Fibroblast of skin of abdomen (primary cell): Measurements from ENCODE around the gene INPP5A.

Experiments
- DNase-seq: peaks from one replicate; pipeline ENCODE4 v3.0.0-alpha.2; 2013

The INPP5A gene

DNA sequence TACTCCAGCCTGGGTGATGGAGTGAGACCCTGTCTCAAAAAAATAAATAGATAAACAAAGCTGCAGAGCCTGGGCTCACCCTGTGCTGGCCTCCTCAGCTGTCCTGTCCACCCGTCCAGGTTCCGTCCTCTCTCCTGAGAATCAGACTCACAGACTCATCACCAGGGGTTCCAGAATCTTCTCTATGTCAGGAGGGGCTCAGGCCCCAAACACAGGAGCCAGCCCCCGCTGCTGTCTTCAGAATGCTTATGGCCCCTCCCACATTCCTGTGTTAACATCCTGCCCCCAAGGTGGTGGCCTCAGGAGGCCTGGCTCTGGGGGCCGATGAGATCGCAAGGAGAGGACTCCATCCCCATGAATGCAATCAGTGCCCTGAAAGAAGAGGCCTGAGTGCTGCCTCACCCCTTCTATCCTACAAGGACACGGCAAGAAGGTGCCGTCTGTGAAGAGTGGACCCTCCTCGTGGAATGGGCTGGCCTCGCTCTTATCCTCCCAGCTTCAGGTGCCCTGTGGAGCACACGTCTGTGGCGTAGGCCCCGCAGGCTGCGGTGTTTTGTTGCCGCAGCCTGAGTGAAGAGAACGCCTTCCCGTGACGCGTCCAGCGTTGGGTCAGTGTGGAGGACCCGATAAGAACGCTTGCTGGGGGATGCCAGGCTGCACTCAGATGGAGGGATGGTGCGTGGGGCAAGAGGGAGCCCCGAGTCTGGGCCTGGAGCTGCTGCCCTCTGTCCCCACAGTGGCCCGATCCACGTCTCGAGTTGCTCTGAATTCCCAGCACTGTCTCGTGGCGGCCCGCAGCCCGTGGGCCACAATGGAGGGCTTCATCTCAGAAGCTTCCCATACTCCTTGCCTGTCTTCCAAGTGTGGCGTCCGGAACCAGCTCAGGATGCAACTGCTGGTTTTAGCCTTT is 77.1 kb downstream of the INPP5A start:
- DNase-seq = no peak

DNA sequence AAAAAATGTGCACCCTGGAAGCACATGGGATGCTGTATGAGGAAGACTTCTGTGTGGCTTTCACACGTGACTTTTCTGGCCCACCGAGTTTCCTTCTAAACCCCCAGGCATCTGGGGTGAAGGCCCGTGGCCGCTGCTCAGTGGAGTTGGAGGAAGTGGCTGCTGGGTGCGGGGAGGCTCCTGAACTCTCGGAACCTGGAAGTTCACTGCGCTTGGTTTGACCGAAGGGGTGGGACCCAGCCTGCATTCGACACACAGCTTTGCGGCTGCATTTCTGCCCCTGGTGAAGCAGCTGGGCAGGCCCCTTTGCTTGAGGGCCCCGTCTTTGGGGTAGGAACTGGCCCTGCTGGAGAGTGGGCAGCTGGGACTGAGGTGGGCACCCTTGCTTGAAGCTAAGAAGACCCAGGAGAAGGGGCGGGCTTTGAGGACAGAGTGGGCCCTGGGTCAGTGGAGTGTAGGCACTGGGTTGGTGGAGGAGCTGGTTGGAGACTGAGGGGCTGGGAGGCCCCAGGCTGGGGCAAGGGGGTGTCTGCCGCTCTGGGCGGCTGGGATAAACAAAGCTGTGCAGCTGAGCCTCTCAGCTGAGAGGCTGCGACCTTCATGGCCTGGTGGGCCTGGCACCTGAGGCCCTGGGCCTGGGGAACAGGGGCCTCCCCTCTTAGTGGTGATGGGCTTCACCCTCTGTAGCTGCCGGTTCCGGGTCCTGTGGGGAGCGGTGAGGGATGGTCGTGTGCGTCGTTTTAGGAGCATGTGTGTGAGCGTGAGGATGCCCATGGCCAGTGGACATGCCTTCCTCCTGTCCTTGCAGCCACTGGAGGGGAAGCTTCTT is 78.0 kb downstream of the INPP5A start:
- DNase-seq = no peak

DNA sequence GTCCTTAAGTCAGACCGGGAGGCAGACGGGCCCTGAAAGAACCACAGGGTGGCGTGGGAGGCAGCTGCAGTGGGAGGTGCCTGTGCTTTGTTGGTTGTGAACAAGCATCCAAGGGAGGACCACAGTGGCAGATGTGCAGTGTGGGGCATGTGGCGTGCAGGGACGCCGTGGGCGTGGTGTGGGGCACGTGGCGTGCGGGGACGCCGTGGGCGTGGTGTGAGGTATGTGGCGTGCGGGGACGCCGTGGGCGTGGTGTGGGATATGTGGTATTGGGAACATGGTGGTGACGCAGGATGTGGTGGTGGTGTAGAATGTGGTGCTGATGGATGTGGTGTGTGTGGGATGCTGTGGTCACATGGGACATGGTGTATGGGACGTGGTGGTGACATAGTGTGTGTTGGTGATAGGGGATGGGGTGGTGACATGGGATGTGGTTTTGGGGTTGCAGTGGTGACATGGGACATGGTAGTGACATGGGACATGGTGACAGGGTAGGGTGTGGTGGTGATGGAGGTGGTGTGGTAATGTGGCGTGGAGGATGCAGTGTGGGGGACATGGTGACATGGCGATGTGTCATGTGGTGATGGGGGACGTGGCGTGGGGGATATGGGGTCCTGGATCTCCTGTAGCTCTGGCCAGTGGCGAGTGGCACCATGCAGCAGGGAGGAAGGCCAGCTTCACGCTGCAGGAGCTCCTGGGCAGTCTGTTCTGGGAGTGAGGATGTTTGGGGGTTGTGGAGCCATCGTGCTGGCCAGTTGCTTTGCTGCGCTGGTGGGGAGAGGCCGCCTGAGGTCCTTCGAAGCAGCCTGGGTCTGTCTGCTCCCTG is 78.8 kb downstream of the INPP5A start:
- DNase-seq = no peak

DNA sequence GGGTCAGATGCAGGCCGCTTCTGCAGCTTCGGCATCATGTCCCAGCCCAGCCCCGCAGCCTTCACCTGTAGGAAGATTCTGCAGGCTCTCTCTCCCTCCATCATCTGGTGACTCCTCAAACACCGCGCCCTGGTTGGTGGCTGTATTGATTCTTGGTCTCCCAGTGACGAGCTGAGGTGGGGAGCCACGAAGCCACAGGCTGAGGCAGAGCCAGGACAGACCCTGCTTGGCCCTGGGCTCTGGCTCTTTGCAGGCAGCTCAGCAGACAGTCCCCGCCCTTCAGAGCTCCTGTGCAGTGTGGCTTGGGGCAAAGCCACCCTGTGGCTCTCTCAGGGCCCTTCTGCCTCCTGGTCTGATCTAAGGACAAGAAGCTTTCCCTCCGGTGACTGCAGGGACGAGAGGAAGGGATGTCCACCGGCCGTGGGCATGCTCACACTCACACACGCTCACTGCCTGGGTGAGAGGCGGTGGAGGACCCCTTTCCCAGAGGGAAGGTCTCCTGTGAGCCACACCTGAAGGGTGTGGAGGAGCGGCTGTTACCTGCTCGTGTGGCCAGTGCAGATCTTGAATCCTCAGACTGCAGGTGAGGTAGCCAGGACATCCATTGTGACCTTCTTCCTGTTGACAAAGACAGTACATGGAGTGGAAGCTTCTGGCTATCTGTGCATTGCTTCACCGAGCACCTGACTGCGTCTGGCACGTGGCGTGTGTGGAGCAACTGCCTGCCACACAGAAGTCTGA is 79.6 kb downstream of the INPP5A start:
- no peak for DNase-seq

GRCh38 chr10:132617737-132618052 is 80.1 kb downstream of the INPP5A start:
- no peak for DNase-seq

DNA sequence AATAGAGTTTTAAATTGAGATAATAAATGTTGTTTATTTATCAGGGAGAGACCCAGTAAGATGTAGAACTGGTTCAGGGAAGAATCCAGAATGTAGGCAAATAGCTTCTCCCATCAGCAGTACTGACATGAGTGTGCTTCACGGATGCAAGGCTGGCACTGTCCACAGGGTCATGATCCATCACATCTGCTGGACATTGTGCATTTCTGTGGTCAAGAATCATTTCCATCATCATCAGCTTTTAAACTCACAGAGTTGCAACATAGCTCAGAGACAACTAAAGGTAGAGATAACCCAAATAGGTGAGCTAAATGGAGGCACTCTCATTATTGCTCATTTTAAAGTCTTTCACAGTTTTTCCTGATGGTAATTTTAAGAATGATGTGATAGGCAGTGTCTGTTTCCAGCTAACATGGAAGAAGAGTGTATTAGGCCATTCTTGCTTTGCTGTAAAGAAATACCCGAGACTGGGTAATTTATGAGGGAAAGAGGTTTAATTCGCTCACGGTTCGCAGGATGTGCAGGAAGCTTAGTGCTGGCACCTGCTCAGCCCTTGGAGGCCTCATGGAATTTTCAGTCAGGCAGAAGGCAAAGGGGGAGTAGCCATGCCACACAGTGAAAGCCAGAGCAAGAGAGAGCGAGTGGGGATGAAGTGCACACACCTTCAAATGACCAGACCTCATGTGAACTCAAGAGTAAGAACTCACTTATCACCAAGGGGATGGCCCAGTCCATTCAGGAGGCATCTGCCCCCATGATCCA is 80.8 kb downstream of the INPP5A start:
- no peak for DNase-seq

DNA sequence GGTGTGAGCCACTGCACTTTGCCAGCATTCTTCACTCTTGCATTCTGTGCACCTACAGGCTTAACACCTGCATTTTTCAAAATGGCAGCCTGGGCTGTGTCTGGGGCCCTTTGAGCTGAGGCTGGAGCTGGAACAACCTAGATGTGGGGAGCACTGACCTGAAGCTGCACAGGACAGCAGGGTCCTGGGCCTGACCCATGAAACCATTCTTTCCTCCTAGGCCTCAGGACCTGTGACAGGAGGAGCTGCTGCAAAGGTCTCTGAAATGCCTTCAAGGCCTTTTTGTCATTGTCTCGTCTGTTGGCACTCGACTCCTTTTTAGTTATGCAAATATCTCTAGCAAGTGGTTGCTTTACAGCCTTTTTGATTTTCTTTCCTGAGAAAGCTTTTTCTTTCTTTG is 82.3 kb downstream of the INPP5A start:
- no peak for DNase-seq

DNA sequence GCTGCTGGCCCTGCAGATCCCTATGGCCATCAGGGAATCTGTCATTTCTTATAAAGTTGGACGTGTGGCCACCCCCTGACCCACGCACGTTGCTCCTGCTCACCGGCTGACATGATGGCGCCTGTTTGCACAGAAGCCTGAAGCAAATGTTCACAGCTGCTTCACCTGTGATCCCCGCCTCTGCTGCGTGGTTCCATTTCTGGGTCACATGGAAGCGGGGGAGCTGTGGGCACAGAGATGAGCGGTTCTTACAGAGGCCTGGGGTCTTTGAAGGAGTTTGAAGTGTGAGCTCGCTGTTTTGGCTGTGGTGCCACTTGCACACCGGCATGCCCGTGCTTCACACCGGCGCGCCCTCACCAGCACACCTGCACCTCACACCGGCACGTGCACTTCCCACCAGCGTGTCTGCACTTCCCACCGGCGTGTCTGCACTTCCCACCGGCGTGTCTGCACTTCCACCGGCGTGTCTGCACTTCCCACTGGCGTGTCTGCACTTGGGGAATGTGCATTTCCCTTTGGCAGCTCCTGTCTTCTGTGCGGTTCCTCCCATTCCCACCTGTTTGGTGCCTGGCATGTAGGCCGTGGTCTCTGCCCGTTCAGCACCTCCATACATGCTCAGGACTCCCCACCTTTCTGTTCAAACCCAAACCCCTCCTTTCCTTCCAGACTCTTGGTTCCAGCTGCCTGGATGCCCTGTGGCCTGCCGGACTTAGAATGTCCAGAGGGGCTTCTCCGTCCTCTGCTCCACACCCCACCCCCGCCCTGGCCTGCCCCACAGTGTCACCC is 86.7 kb downstream of the INPP5A start:
- DNase-seq = no peak

GRCh38 chr10:132624847-132625471 is 87.4 kb downstream of the INPP5A start:
- DNase-seq = no peak

GRCh38 chr10:132626019-132626760 is 88.6 kb downstream of the INPP5A start:
- DNase-seq = no peak

GRCh38 chr10:132626761-132627665 is 89.4 kb downstream of the INPP5A start:
- DNase-seq = no peak

DNA sequence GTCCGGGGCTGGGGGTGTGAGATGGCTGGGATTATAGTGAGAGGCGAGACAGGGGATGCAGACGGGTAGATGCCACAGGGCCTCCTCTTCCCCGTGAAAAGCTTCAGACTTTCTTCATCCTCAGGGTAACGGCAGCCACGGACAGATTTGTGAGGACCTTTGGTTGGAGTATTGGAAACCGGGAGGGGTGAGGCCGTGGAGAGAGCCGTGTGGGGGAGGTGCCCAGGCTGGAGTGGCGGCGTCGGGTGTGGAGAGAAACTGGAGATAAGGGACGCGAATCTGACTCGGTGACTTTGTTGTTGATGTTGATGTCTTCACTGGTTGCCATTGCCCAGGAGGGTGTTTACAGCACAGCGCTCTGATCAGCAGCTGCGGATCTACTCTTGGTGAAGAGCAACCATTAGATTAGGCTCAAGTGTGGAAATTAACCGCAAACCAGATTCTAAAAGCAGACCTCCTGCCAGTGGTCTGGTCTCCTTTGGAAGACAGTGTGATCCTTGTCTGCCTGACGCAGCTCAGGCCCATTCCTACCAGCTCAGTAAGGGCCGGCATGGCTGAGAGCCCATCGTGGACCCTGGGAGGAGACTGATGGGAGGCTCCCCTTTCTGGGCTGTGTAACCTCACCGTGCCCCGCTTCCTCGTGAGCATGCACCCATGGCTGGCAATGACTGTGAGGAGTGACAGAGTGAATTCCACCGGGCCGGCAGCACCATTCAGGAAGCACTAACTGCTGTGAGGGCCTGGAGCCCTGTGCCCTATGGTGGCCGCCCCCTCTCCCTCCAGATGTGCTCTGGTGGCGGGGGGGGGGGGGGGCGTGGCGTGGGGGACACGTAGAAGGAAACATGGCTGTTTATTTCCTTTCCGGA is 90.3 kb downstream of the INPP5A start:
- DNase-seq = peak; percentile 40

- DNase-seq = no peak
These were observed 91.6 kb downstream of the INPP5A start for GRCh38 chr10:132628966-132629900.

- no peak for DNase-seq
These were observed 92.6 kb downstream of the INPP5A start for GRCh38 chr10:132630156-132630555.

DNA sequence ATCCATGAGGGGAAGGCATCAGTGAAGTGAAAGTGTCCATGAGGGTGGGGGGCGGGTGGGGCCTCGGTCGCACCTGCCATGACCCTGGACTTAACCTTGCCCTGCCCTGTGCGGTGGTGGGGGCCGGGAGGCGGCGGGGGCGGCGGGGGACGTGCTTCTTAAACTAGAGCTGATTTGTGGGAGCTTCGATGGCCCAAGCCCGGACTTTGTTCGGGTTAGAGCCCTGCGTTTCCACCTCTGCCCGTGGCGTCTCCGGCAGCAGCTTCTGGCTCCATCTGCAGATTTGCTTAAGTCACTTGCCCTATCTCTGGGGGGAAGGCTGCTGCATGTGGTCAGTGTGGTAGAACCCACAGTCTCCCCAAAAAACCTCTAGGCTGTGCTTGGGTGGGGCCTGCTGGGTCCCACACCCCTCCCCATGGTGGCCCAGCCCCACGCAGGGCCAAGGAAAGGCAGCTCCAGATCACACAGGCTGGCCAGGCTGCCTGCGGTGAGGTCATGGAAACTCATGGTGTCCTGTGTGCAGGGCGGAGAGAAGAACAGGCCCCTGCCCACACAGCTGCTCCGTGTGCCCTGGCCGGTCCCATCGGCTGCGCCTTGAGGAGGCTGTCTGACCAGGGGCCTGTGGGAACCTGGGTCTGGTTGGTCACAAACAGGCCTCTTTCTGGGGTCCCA is 93.2 kb downstream of the INPP5A start:
- DNase-seq = no peak
